SH-SY5Y (cell line): ENCODE data around the gene IL2RA.

Experiments used
- GATA2 ChIP-seq: IDR thresholded peaks from 2 replicates; pipeline ENCODE4 v1.6.1; 2011; ENCODE audit warnings: mild to moderate bottlenecking, low read depth, low read length
- GATA3 ChIP-seq: IDR thresholded peaks from 2 replicates; pipeline ENCODE4 v1.6.1; 2011; ENCODE audit warnings: low read depth, mild to moderate bottlenecking, low read length, moderate library complexity

The IL2RA gene

DNA sequence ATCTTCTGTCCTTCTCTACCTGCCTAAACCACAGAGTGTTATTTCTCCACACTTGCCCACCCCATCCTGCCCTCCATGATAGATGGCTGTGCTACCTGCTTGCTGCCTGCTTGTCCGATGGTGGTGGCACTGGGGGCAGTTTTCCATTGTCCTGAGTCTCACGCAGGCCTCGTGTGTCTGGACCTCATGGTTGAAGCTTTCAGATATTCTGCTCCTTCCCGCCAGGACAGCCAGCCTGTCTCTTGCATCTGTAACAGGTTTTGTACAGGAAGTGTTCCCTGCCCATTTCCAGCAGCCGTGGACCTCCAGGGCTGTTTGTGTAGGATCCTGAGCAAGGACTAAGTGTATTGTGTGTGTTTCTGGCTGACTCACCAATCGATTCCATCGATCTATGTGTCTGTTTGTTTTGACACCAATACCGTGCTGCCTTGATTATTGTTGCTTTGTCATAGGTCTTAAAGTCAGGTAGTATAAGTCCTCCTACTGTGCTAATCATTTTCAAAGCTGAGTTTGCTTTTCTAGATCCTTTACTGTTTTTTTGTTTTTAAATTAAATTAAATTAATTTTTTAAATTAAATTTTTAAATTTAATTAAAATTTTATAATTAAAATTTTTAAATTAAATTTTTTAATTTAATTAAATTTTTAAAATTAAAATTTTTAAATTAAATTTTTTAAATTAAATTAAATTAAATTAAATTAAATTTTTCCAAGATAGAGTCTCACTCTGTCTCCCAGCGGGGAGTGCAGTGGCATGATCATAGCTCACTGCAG is 93.3 kb downstream of the IL2RA start:
- TF ChIP-seq GATA2: no peak
- TF ChIP-seq GATA3: no peak

DNA sequence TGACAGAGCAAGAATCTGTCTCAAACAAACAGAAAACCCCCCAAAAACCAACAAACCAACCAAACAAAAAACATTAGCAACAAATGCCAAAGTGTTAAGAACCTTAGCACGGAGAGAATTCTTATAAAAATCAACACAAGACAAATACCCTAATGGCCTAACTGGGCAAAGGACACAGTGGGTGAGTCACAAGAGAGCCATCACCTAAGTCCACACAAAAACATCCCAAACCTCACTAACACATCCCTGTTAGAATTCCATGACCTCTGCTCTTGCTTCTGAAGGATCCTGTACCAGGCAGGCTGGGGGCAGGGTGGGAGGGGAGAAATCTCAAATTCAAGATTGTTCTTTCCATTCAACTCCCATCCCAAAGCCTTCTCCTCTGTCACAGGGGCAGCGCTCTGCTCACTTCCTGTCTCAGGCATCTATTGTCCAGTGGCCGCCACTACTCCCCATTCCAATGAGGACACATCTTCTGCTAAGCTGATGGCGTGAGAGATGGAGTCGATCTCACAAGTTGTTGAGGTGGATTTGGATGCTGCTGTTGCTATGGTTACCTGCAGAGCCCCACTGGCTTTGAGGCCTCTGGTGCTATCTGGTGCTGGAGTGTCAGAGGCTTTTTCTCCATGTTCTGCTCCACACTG is 94.0 kb downstream of the IL2RA start:
- no peak for TF ChIP-seq GATA3
- no peak for TF ChIP-seq GATA2

DNA sequence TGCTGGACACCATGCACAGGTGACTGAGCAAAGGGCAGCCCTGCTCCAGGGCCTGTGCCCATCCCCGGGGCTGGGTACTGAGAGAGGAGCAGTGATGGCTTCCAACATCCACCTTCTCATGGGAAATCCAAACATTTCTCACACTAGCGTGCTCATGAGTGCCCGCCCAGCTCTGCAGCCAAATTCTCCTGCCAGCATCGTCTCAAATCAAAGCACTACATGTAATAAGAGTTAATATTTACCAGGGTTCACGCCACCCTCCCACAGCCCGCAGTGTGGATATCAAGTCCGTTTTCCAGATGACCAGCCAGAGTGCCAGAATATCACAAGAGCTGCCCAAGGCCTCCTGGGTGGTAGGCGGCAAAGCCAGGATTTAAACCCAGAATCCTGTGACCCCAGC is 96.9 kb downstream of the IL2RA start:
- no peak for TF ChIP-seq GATA2
- TF ChIP-seq GATA3: no peak

DNA sequence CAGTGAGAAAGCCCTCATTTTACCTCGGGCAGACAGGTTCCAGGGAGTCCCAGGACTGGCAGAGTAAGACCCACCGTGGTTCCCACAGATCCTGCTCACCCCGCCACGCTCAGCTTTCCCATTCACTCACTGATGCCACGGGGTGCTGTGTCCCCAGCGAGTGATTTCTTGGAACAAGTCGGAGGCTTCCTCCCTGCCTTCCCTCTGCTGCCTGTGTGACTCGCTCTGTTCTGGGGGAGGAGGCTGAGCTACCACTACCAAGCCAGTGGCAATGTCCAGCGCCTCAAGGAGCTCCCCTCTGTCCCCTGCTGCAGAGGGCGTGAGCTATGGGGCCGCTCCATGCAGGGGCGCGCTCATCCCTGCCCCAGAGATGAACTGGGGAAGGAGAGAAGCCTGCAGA is 97.4 kb downstream of the IL2RA start:
- TF ChIP-seq GATA2 (no peak), GATA3 (no peak)

DNA sequence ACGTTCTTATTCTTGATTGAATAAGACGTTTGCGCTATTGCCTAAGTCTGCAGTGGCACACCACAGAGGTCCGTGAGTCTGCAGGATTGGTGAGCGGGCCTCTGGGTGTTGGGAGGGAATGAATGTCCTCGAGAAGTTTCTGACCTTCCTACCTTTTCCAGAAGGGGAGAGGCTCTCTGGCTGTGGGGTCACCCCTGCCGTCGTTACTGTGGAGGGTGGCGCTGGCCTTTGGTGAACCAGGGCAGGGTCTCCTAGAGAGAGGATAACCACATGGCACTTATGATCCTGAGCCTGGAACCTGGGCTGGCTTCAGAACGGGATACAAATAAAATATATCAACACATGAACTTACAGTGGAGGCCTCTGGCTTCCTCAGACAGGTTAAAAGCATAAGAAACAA is 98.6 kb downstream of the IL2RA start:
- no peak for TF ChIP-seq GATA3
- no peak for TF ChIP-seq GATA2

DNA sequence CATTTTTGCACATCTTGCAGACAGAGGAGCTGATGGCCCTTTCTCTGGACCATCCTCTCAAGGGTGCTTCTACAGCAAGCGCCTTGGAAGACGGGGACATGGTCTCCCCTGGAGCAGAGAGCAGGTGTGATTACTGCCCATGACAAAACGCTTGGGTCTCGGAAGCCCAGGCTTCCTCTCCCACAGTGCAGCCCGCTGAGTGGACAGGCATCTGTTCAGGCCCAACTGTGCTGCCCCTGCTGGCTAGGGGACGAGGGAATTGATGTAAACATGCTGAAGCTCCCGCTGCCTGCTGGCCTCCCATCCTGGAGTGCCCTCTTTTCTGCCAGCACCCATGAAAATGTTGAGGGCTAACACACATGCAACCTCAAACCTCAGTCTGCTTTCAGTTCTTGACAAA is 99.1 kb downstream of the IL2RA start:
- TF ChIP-seq GATA3 (no peak), GATA2 (no peak)

DNA sequence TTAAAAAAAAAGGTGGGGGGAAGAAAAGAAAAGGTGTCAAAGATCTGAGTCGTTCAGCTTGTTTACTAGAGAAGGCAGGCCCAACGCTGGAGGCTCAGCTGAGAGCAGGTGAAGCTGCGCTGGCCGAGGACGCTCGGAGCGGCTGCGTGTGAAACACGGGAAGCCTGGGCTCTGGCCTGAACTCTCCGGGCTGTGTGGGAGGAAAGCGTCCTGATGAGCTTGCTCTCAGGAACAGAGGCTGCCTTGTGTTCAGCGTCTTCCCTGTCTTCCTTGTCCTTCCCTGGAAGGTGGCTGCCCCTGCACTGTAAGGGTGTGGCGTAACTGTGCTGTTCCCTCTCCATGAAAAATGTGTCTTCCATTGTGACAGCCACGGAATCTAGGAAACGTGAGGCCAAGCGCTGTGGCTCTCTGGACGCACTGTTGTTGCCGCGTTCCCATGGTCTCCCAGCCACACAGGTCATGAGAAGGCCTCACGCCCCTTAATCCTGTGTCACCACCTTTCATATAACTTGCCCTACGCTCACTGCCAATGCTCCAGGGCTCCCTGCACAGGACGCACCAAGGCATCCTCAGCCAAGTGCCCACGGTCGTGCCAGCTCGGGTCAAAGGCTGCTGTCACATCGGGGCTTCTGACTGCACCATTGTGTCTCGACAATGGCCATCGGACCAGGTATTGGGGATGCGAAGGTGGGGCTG is 100.6 kb downstream of the IL2RA start:
- TF ChIP-seq GATA2 (no peak), GATA3 (no peak)
